Mucosa of rectum (tissue), 2 donors: Measurements from ENCODE around the gene UNC5CL.

Experiments
- H3K27ac ChIP-seq, 2 donors: one replicate each; pipeline ENCODE4 v1.7.0; 2013; ENCODE audit warnings: inconsistent platforms in 2 of 2, low read depth in 2 of 2, low read length in 2 of 2
- H3K27me3 ChIP-seq, 2 donors: one replicate each; pipeline ENCODE4 v1.7.0; 2013; ENCODE audit warnings: low read length in 2 of 2; ENCODE audit not compliant: control insufficient read depth in 2 of 2, insufficient read depth in 2 of 2
- H3K36me3 ChIP-seq, 2 donors: one replicate each; pipeline ENCODE4 v1.7.0; 2013; ENCODE audit warnings: low read length in 2 of 2; ENCODE audit not compliant: control insufficient read depth in 2 of 2, insufficient read depth in 2 of 2
- H3K4me1 ChIP-seq, 2 donors: one replicate each; pipeline ENCODE4 v1.7.0; 2013; ENCODE audit warnings: low read length in 2 of 2, mild to moderate bottlenecking in 1 of 2; ENCODE audit not compliant: control insufficient read depth in 2 of 2, insufficient read depth in 2 of 2
- H3K4me3 ChIP-seq, 2 donors: one replicate each; pipeline ENCODE4 v1.7.0; 2013; ENCODE audit warnings: low read length in 2 of 2
- H3K9ac ChIP-seq, 2 donors: one replicate each; pipeline ENCODE4 v1.7.0; 2013; ENCODE audit warnings: low read length in 2 of 2, low read depth in 1 of 2, mild to moderate bottlenecking in 1 of 2
- H3K9me3 ChIP-seq, 2 donors: one replicate each; pipeline ENCODE4 v1.7.0; 2013; ENCODE audit warnings: low read length in 2 of 2; ENCODE audit not compliant: control insufficient read depth in 2 of 2
- donor health status: healthy.
- donor health status: Normal muscosa, but diverticular disease.

The UNC5CL gene

GRCh38 chr6:40996591-40997233 lies 42.3 kb downstream of the UNC5CL start:
- Histone ChIP-seq H3K4me3 (no peak overlapping the region), H3K36me3 (no peaks in the 10 kb centered on the region), H3K9ac (no peak overlapping the region), H3K27me3 (peaks cover 0 to under 1% of the 10 kb centered on the region in 2 donors), H3K9me3 (no peaks in the 10 kb centered on the region), H3K4me1 (peaks cover 8 to 18% of the 10 kb centered on the region in 2 donors), H3K27ac (peak overlapping the region; percentile 31 to 61)

GRCh38 chr6:40992746-40993145 lies 46.3 kb downstream of the UNC5CL start:
- Histone ChIP-seq H3K4me1 (peaks cover 8 to 17% of the 10 kb centered on the region in 2 donors), H3K36me3 (no peaks in the 10 kb centered on the region), H3K9me3 (no peaks in the 10 kb centered on the region), H3K9ac (no peak overlapping the region), H3K4me3 (no peak overlapping the region), H3K27ac (no peak overlapping the region), H3K27me3 (peaks cover 0 to 5% of the 10 kb centered on the region in 2 donors)

- Histone ChIP-seq H3K9ac (no peak overlapping the region), H3K9me3 (no peaks in the 10 kb centered on the region), H3K4me1 (no peaks in the 10 kb centered on the region), H3K4me3 (no peak overlapping the region), H3K27ac (no peak overlapping the region), H3K36me3 (no peaks in the 10 kb centered on the region), H3K27me3 (peaks cover 0 to 5% of the 10 kb centered on the region in 2 donors)
Observed at GRCh38 chr6:40990301-40990700, 48.7 kb downstream of the UNC5CL start.

- Histone ChIP-seq H3K36me3 (no peaks in the 10 kb centered on the region), H3K27ac (no peak overlapping the region), H3K9ac (no peak overlapping the region), H3K4me3 (no peak overlapping the region), H3K9me3 (no peaks in the 10 kb centered on the region), H3K4me1 (no peaks in the 10 kb centered on the region), H3K27me3 (peaks cover 0 to 5% of the 10 kb centered on the region in 2 donors)
Observed at GRCh38 chr6:40989204-40990169, 49.5 kb downstream of the UNC5CL start.

- H3K4me1 ChIP-seq: no peaks in the 10 kb centered on the region
- H3K9me3 ChIP-seq: no peaks in the 10 kb centered on the region
- H3K4me3 ChIP-seq: no peak overlapping the region
- no peak overlapping the region for H3K27ac ChIP-seq
- H3K9ac ChIP-seq: no peak overlapping the region
- H3K36me3 ChIP-seq: no peaks in the 10 kb centered on the region
- H3K27me3 ChIP-seq: peaks cover 0 to 5% of the 10 kb centered on the region in 2 donors
Observed at GRCh38 chr6:40988634-40989033, 50.4 kb downstream of the UNC5CL start.

- Histone ChIP-seq H3K36me3 (no peaks in the 10 kb centered on the region), H3K4me3 (no peak overlapping the region), H3K4me1 (no peaks in the 10 kb centered on the region), H3K9me3 (no peaks in the 10 kb centered on the region), H3K27ac (no peak overlapping the region), H3K27me3 (peaks cover 0 to 9% of the 10 kb centered on the region in 2 donors), H3K9ac (no peak overlapping the region)
Observed at GRCh38 chr6:40986921-40987819, 51.9 kb downstream of the UNC5CL start.

- Histone ChIP-seq H3K36me3 (no peaks in the 10 kb centered on the region), H3K9ac (no peak overlapping the region), H3K27me3 (peaks cover 0 to 5% of the 10 kb centered on the region in 2 donors), H3K9me3 (no peaks in the 10 kb centered on the region), H3K4me3 (no peak overlapping the region), H3K4me1 (no peaks in the 10 kb centered on the region), H3K27ac (no peak overlapping the region)
Observed at GRCh38 chr6:40986364-40986763, 52.7 kb downstream of the UNC5CL start.

- H3K4me1 ChIP-seq: no peaks in the 10 kb centered on the region
- no peaks in the 10 kb centered on the region for H3K36me3 ChIP-seq
- H3K4me3 ChIP-seq: no peak overlapping the region
- no peaks in the 10 kb centered on the region for H3K9me3 ChIP-seq
- peaks cover 0 to 6% of the 10 kb centered on the region in 2 donors for H3K27me3 ChIP-seq
- no peak overlapping the region for H3K9ac ChIP-seq
- H3K27ac ChIP-seq: no peak overlapping the region
Observed at GRCh38 chr6:40983752-40984151, 55.3 kb downstream of the UNC5CL start.

- H3K9me3 ChIP-seq: no peaks in the 10 kb centered on the region
- no peak overlapping the region for H3K4me3 ChIP-seq
- H3K9ac ChIP-seq: no peak overlapping the region
- no peaks in the 10 kb centered on the region for H3K4me1 ChIP-seq
- H3K36me3 ChIP-seq: no peaks in the 10 kb centered on the region
- H3K27ac ChIP-seq: no peak overlapping the region
- H3K27me3 ChIP-seq: peaks cover 0 to 7% of the 10 kb centered on the region in 2 donors
Observed at GRCh38 chr6:40982917-40983316, 56.1 kb downstream of the UNC5CL start.
